ENCODE results near the gene EPC1.

Gene EPC1

DNA sequence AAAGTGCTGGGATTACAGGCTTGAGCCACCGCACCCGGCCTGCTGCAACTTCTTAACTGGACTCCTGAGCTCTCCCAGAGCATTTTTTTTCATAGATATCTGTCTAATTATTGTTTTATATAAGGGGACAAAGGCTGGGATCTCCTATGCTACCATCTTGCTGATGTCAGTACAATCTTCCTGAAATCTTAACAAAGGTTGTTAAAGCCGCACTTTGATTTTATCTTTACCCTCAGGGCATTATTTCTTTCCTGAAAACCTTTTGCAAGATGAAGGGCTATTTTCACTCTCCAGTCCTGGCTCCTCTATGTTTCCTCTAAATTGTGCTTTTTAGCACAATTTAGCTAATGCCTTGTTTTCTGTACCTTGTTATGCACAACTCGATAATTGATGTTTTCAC is 102.9 kb downstream of the EPC1 start:
- no peak for ATAC-seq
- TF ChIP-seq, protein P1, sequence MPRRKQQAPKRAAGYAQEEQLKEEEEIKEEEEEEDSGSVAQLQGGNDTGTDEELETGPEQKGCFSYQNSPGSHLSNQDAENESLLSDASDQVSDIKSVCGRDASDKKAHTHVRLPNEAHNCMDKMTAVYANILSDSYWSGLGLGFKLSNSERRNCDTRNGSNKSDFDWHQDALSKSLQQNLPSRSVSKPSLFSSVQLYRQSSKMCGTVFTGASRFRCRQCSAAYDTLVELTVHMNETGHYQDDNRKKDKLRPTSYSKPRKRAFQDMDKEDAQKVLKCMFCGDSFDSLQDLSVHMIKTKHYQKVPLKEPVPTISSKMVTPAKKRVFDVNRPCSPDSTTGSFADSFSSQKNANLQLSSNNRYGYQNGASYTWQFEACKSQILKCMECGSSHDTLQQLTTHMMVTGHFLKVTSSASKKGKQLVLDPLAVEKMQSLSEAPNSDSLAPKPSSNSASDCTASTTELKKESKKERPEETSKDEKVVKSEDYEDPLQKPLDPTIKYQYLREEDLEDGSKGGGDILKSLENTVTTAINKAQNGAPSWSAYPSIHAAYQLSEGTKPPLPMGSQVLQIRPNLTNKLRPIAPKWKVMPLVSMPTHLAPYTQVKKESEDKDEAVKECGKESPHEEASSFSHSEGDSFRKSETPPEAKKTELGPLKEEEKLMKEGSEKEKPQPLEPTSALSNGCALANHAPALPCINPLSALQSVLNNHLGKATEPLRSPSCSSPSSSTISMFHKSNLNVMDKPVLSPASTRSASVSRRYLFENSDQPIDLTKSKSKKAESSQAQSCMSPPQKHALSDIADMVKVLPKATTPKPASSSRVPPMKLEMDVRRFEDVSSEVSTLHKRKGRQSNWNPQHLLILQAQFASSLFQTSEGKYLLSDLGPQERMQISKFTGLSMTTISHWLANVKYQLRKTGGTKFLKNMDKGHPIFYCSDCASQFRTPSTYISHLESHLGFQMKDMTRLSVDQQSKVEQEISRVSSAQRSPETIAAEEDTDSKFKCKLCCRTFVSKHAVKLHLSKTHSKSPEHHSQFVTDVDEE (CRISPR knock-in tag; IDR thresholded peaks at IDR 0.05), result no peak
- TF ChIP-seq CSDC2 (CRISPR knock-in tag; IDR thresholded peaks at IDR 0.05), result no peak
- no peak for TF ChIP-seq TCF4 (CRISPR knock-in tag; IDR thresholded peaks at IDR 0.05; ENCODE audit: borderline replicate concordance)
- no peak for TF ChIP-seq ZNF70 (CRISPR knock-in tag; IDR thresholded peaks at IDR 0.05)
- no peak for TF ChIP-seq RARB (CRISPR knock-in tag; IDR thresholded peaks at IDR 0.05)
- TF ChIP-seq, protein P2, sequence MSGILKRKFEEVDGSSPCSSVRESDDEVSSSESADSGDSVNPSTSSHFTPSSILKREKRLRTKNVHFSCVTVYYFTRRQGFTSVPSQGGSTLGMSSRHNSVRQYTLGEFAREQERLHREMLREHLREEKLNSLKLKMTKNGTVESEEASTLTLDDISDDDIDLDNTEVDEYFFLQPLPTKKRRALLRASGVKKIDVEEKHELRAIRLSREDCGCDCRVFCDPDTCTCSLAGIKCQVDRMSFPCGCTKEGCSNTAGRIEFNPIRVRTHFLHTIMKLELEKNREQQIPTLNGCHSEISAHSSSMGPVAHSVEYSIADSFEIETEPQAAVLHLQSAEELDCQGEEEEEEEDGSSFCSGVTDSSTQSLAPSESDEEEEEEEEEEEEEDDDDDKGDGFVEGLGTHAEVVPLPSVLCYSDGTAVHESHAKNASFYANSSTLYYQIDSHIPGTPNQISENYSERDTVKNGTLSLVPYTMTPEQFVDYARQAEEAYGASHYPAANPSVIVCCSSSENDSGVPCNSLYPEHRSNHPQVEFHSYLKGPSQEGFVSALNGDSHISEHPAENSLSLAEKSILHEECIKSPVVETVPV (CRISPR knock-in tag; IDR thresholded peaks at IDR 0.05), result no peak
- no peak for TF ChIP-seq ZC3H10 (CRISPR knock-in tag; IDR thresholded peaks at IDR 0.05)
- TF ChIP-seq, protein P3, sequence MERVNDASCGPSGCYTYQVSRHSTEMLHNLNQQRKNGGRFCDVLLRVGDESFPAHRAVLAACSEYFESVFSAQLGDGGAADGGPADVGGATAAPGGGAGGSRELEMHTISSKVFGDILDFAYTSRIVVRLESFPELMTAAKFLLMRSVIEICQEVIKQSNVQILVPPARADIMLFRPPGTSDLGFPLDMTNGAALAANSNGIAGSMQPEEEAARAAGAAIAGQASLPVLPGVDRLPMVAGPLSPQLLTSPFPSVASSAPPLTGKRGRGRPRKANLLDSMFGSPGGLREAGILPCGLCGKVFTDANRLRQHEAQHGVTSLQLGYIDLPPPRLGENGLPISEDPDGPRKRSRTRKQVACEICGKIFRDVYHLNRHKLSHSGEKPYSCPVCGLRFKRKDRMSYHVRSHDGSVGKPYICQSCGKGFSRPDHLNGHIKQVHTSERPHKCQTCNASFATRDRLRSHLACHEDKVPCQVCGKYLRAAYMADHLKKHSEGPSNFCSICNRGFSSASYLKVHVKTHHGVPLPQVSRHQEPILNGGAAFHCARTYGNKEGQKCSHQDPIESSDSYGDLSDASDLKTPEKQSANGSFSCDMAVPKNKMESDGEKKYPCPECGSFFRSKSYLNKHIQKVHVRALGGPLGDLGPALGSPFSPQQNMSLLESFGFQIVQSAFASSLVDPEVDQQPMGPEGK (CRISPR knock-in tag; IDR thresholded peaks at IDR 0.05; ENCODE audit: borderline replicate concordance), result no peak
- no peak for TF ChIP-seq ZFP30 (CRISPR knock-in tag; IDR thresholded peaks at IDR 0.05)
- TF ChIP-seq, protein P4, sequence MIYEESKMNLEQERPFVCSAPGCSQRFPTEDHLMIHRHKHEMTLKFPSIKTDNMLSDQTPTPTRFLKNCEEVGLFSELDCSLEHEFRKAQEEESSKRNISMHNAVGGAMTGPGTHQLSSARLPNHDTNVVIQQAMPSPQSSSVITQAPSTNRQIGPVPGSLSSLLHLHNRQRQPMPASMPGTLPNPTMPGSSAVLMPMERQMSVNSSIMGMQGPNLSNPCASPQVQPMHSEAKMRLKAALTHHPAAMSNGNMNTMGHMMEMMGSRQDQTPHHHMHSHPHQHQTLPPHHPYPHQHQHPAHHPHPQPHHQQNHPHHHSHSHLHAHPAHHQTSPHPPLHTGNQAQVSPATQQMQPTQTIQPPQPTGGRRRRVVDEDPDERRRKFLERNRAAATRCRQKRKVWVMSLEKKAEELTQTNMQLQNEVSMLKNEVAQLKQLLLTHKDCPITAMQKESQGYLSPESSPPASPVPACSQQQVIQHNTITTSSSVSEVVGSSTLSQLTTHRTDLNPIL (CRISPR knock-in tag; IDR thresholded peaks at IDR 0.05; ENCODE audit: low read depth), result no peak
- TF ChIP-seq, protein P5, sequence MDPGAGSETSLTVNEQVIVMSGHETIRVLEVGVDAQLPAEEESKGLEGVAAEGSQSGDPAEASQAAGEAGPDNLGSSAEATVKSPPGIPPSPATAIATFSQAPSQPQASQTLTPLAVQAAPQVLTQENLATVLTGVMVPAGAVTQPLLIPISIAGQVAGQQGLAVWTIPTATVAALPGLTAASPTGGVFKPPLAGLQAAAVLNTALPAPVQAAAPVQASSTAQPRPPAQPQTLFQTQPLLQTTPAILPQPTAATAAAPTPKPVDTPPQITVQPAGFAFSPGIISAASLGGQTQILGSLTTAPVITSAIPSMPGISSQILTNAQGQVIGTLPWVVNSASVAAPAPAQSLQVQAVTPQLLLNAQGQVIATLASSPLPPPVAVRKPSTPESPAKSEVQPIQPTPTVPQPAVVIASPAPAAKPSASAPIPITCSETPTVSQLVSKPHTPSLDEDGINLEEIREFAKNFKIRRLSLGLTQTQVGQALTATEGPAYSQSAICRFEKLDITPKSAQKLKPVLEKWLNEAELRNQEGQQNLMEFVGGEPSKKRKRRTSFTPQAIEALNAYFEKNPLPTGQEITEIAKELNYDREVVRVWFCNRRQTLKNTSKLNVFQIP (CRISPR knock-in tag; IDR thresholded peaks at IDR 0.05; ENCODE audit: borderline replicate concordance, low read depth), result no peak
- no peak for TF ChIP-seq ZNF565 (CRISPR knock-in tag; conservative IDR thresholded peaks at IDR 0.05; ENCODE audit: low read depth)

DNA sequence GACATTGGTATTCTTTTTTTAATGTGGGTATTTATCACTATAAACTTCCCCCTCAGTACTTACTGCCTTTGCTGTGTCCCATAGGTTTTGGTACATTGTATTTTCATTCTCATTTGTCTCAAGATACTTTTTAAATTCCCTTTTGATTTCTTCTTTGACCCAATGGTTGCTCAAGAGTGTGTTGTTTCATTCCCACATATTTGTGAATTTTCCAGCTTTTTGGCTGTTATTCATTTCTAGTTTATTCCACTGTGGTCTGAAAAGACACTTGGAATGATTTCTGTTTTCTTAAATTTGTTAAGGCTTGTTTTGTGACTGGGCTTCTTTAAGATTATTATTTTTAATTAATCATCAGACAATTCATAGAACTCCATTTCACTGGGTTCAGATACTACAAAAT is 105.0 kb downstream of the EPC1 start:
- ATAC-seq, result no peak
- TF ChIP-seq CSDC2 (CRISPR knock-in tag; IDR thresholded peaks at IDR 0.05), result no peak
- no peak for TF ChIP-seq TOX (CRISPR knock-in tag; IDR thresholded peaks at IDR 0.05; ENCODE audit: borderline replicate concordance)
- TF ChIP-seq ZNF70 (CRISPR knock-in tag; IDR thresholded peaks at IDR 0.05), result no peak
- no peak for TF ChIP-seq OSR1 (CRISPR knock-in tag; IDR thresholded peaks at IDR 0.05)
- TF ChIP-seq, protein P2 (CRISPR knock-in tag; IDR thresholded peaks at IDR 0.05), result no peak
- no peak for TF ChIP-seq ARNTL (CRISPR knock-in tag; IDR thresholded peaks at IDR 0.05; ENCODE audit: borderline replicate concordance, low read depth)
- no peak for TF ChIP-seq ZNF565 (CRISPR knock-in tag; conservative IDR thresholded peaks at IDR 0.05; ENCODE audit: low read depth)
- no peak for TF ChIP-seq TCF4 (CRISPR knock-in tag; IDR thresholded peaks at IDR 0.05; ENCODE audit: borderline replicate concordance)
- TF ChIP-seq ESRRG (CRISPR knock-in tag; IDR thresholded peaks at IDR 0.05), result no peak
- no peak for TF ChIP-seq SNAI2 (CRISPR knock-in tag; IDR thresholded peaks at IDR 0.05)
- TF ChIP-seq, protein P3 (CRISPR knock-in tag; IDR thresholded peaks at IDR 0.05; ENCODE audit: borderline replicate concordance), result no peak
- no peak for TF ChIP-seq PPARA (CRISPR knock-in tag; IDR thresholded peaks at IDR 0.05; ENCODE audit: borderline replicate concordance)
- no peak for TF ChIP-seq ZNF8 (CRISPR knock-in tag; IDR thresholded peaks at IDR 0.05)
- no peak for TF ChIP-seq ZC3H10 (CRISPR knock-in tag; IDR thresholded peaks at IDR 0.05)
- TF ChIP-seq GLIS3 (CRISPR knock-in tag; IDR thresholded peaks at IDR 0.05), result no peak
- no peak for TF ChIP-seq ZFP3 (CRISPR knock-in tag; IDR thresholded peaks at IDR 0.05)
- TF ChIP-seq, protein P4 (CRISPR knock-in tag; IDR thresholded peaks at IDR 0.05; ENCODE audit: low read depth), result no peak
- TF ChIP-seq BACH2 (CRISPR knock-in tag; IDR thresholded peaks at IDR 0.05; ENCODE audit: borderline replicate concordance), result no peak

All from SK-N-SH treated with all-trans-retinoic acid at 6 μM for 48 hours (cell line).